GM23338 (cell line): Measurements from ENCODE around the gene DDB1. TPM values are rescaled to one million over a fixed set of nuclear protein-coding genes. Genes with fewer than 3 reads are reported as not detected.

Experiments
- ATAC-seq: fragments of 200-7000 bp; cut with Tn5 transposase; 3 replicates; pipeline ENCODE4 v1.9.1; 2020
- DNase-seq: peaks from one replicate; pipeline ENCODE4 v3.0.0-alpha.2; 2015; ENCODE audit warnings: low spot score
- H2AFZ ChIP-seq: fragments of 200-600 bp; sonication (generic); 2 replicates; pipeline ENCODE4 v1.8.0; 2016; ENCODE audit warnings: antibody characterized with exemption, mild to moderate bottlenecking, moderate library complexity
- H3F3A ChIP-seq: fragments of 200-600 bp; sonication (generic); replicated peaks from 2 replicates; pipeline ENCODE4 v1.8.0; 2017; ENCODE audit warnings: antibody characterized with exemption, mixed run types, low read depth
- H3K27ac ChIP-seq: fragments of 200-600 bp; sonication (generic); 2 replicates; pipeline ENCODE4 v1.6.1; 2016; ENCODE audit warnings: low read depth
- H3K27me3 ChIP-seq: fragments of 200-600 bp; sonication (generic); 2 replicates; pipeline ENCODE4 v1.8.0; 2016; ENCODE audit warnings: mild to moderate bottlenecking, mixed run types, moderate library complexity; ENCODE audit not compliant: insufficient read depth
- H3K36me3 ChIP-seq: fragments of 200-600 bp; sonication (generic); 2 replicates; pipeline ENCODE4 v1.8.0; 2016; ENCODE audit warnings: mild to moderate bottlenecking; ENCODE audit not compliant: insufficient read depth
- H3K4me1 ChIP-seq: fragments of 200-600 bp; sonication (generic); 2 replicates; pipeline ENCODE4 v1.8.0; 2016; ENCODE audit warnings: mild to moderate bottlenecking, moderate library complexity; ENCODE audit not compliant: insufficient read depth
- H3K4me2 ChIP-seq: fragments of 200-600 bp; sonication (generic); 2 replicates; pipeline ENCODE4 v1.7.1; 2017; ENCODE audit warnings: mixed run types
- H3K4me3 ChIP-seq: fragments of 200-600 bp; sonication (generic); 2 replicates; pipeline ENCODE4 v1.6.1; 2016; ENCODE audit warnings: mixed run types
- H3K79me2 ChIP-seq: fragments of 200-600 bp; sonication (generic); replicated peaks from 2 replicates; pipeline ENCODE4 v1.8.0; 2017; ENCODE audit warnings: mild to moderate bottlenecking; ENCODE audit not compliant: insufficient read depth
- H3K9me2 ChIP-seq: fragments of 200-600 bp; sonication (generic); 2 replicates; pipeline ENCODE4 v1.8.0; 2017; ENCODE audit not compliant: insufficient read depth
- H4K20me1 ChIP-seq: fragments of 200-600 bp; sonication (generic); replicated peaks from 2 replicates; pipeline ENCODE4 v1.8.0; 2017; ENCODE audit warnings: mild to moderate bottlenecking; ENCODE audit not compliant: insufficient read depth
- H3K27ac Mint-ChIP-seq: 2 replicates; pipeline ENCODE4 v1.8.0; 2020; ENCODE audit warnings: inconsistent platforms, mild to moderate bottlenecking, moderate library complexity, mixed read lengths
- H3K27me3 Mint-ChIP-seq: 3 replicates; pipeline ENCODE4 v1.8.0; 2022; ENCODE audit warnings: low read depth, mild to moderate bottlenecking, moderate library complexity, mixed read lengths, inconsistent platforms; ENCODE audit not compliant: insufficient read depth, poor library complexity
- H3K36me3 Mint-ChIP-seq: 3 replicates; pipeline ENCODE4 v1.8.0; 2021; ENCODE audit warnings: low read depth, mild to moderate bottlenecking, inconsistent platforms, moderate library complexity, mixed read lengths
- H3K4me1 Mint-ChIP-seq: 3 replicates; pipeline ENCODE4 v1.8.0; 2020; ENCODE audit warnings: mild to moderate bottlenecking, inconsistent platforms, mixed read lengths
- H3K4me3 Mint-ChIP-seq: 3 replicates; pipeline ENCODE4 v1.8.0; 2021; ENCODE audit warnings: moderate library complexity, mild to moderate bottlenecking, inconsistent platforms, mixed read lengths
- H3K9me3 Mint-ChIP-seq: 3 replicates; pipeline ENCODE4 v1.8.0; 2020; ENCODE audit warnings: moderate library complexity, mild to moderate bottlenecking, inconsistent platforms, mixed read lengths
- CREB1 ChIP-seq: fragments of 250-450 bp; sonication (Bioruptor Pico); IDR thresholded peaks from 2 replicates; pipeline ENCODE4 v1.5.0; 2020; ENCODE audit warnings: low read depth, mild to moderate bottlenecking, moderate library complexity
- CTCF ChIP-seq, 2 experiments: fragments of 200-600 bp in 1 of 2; sonication (generic) in 1 of 2; conservative IDR thresholded peaks; 2 replicates each; pipeline versions ENCODE4 v1.5.1 to v1.6.1; 2016 to 2017; ENCODE audit warnings: antibody characterized with exemption in 2 of 2, low read depth in 2 of 2, mild to moderate bottlenecking in 2 of 2, moderate library complexity in 1 of 2
- ETS1 ChIP-seq: IDR thresholded peaks from 2 replicates; pipeline ENCODE4 v1.6.1; 2016; ENCODE audit warnings: antibody characterized with exemption
- EZH2 ChIP-seq: fragments of 200-600 bp; sonication (generic); IDR thresholded peaks from one replicate; pipeline ENCODE4 v1.8.0; 2017; ENCODE audit warnings: antibody characterized with exemption, mild to moderate bottlenecking, low read depth; ENCODE audit not compliant: unreplicated experiment
- EZH2phosphoT487 ChIP-seq: fragments of 200-600 bp; sonication (generic); IDR thresholded peaks from one replicate; pipeline ENCODE4 v1.8.1; 2018; ENCODE audit warnings: antibody characterized with exemption; ENCODE audit not compliant: unreplicated experiment
- NANOG ChIP-seq: IDR thresholded peaks from 2 replicates; pipeline ENCODE4 v1.6.1; 2016; ENCODE audit warnings: antibody characterized with exemption, borderline replicate concordance
- POLR2AphosphoS5 ChIP-seq: IDR thresholded peaks from 2 replicates; pipeline ENCODE4 v1.6.1; 2016; ENCODE audit warnings: antibody characterized with exemption, low read depth
- REST ChIP-seq: IDR thresholded peaks from one replicate; pipeline ENCODE4 v1.6.1; 2018; ENCODE audit warnings: antibody characterized with exemption; ENCODE audit not compliant: unreplicated experiment
- STAT1 ChIP-seq: IDR thresholded peaks from one replicate; pipeline ENCODE4 v1.6.1; 2016; ENCODE audit warnings: antibody characterized with exemption; ENCODE audit not compliant: unreplicated experiment
- polyA plus RNA-seq: library from polyadenylated mRNA; unstranded; fragments of >200 nt; fragmentation: Nextera tagmentation; extraction: Ambion mirVana; gene quantifications from 2 replicates; pipeline ENCODE4 v1.2.1, GENCODE V29; 2016
- total RNA-seq: library from RNA; depleted of rRNA; stranded (reverse); fragments of >200 nt; shearing (Covaris generic); gene quantifications from 2 replicates; pipeline ENCODE4 v1.2.3, GENCODE V29; 2014

Gene DDB1
- total and polyA plus RNA-seq, 2 experiments from 2014 or later: 102 to 282 TPM

GRCh38 chr11:61340979-61341378, 8.1 kb upstream of the DDB1 start:
- no peak overlapping the region for H3K27ac Mint-ChIP-seq
- no peak overlapping the region for H3K4me3 Mint-ChIP-seq

More at GRCh38 chr11:61340979-61341378, 8.1 kb upstream of the DDB1 start:
- Histone ChIP-seq H3K9me2 (no peaks in the 10 kb centered on the region), H3K4me2 (no peak overlapping the region), H3K27me3 (no peaks in the 10 kb centered on the region), H4K20me1 (no peaks in the 10 kb centered on the region), H3K4me3 (no peak overlapping the region), H3K4me1 (peaks cover 1% of the 10 kb centered on the region; the same call in 1 of the 2 replicates), H2AFZ (no peak overlapping the region), H3F3A (peaks cover 2% of the 10 kb centered on the region; the same call in 1 of the 2 replicates), H3K27ac (no peak overlapping the region), H3K36me3 (no peaks in the 10 kb centered on the region), H3K79me2 (no peaks in the 10 kb centered on the region)
- peaks cover 7% of the 10 kb centered on the region for H3K4me1 Mint-ChIP-seq
- TF ChIP-seq NANOG (no peak), POLR2AphosphoS5 (no peak), EZH2phosphoT487 (no peak), STAT1 (no peak), ETS1 (no peak), EZH2 (no peak), CREB1 (CRISPR knock-in tag) (no peak), REST (no peak), CTCF (conservative IDR thresholded peaks at IDR 0.05; ENCODE audit: low read depth in 2 of 2) (no peak)
- peaks cover 11% of the 10 kb centered on the region; the same call in 2 of the 3 replicates for H3K36me3 Mint-ChIP-seq
- peaks cover 8% of the 10 kb centered on the region for H3K27me3 Mint-ChIP-seq
- H3K9me3 Mint-ChIP-seq: no peaks in the 10 kb centered on the region
- no peak for DNase-seq
- ATAC-seq: no peak
